GM12892 (cell line): ENCODE results near the gene TMPRSS4.

Source experiments
- POLR2A ChIP-seq: IDR thresholded peaks from 2 replicates; pipeline ENCODE4 v1.6.1; 2011; ENCODE audit warnings: low read depth, low read length, control low read depth
- TAF1 ChIP-seq: IDR thresholded peaks from 2 replicates; pipeline ENCODE4 v1.6.1; 2011; ENCODE audit warnings: low read depth, mild to moderate bottlenecking, control low read depth, low read length, borderline replicate concordance

GRCh38 chr11:118135796-118136165 is 58.9 kb downstream of the TMPRSS4 start:
- TF ChIP-seq POLR2A (no peak), TAF1 (no peak)
